T-cell (primary cell): ENCODE measurements around the gene MAP1B. TPM values are rescaled to one million over a fixed set of nuclear protein-coding genes. Genes with fewer than 3 reads are reported as not detected.

Source experiments
- ATAC-seq, 4 experiments: fragments of 200-7000 bp in 3 of 4; fragments of 150-1000 bp in 1 of 4; cut with Tn5 transposase; replicated peaks in 1 of 4; 1 replicate in 3 of 4; 2 replicates in 1 of 4; pipeline ENCODE4 v1.10.0; 2021; ENCODE audit warnings: moderate library complexity in 3 of 4, mild to moderate bottlenecking in 2 of 4, moderate number of reproducible peaks in 1 of 4
- CTCF ChIA-PET, 2 donors: fragments of 300-600 bp; sonication (Branson Sonifier 250); formaldehyde crosslinking; loops; one replicate each; lab custom pipeline; 2022; ENCODE audit warnings: antibody characterized with exemption in 2 of 2; lab: Charles Lee
- POLR2A ChIA-PET, 2 donors: fragments of 300-600 bp; sonication (Branson Sonifier 250); formaldehyde crosslinking; loops; one replicate each; lab custom pipeline; 2022; ENCODE audit warnings: antibody characterized with exemption in 2 of 2; lab: Charles Lee
- DNase-seq, 35 experiments: peaks; one replicate each; pipeline versions ENCODE4 v3.0.0 to v3.0.0-alpha.2; 2013 to 2023
- H3K27ac ChIP-seq: one replicate; pipeline ENCODE4 v1.5.1; 2013; ENCODE audit warnings: low read length
- H3K27me3 ChIP-seq, 2 experiments: replicated peaks in 1 of 2; 1 replicate in 1 of 2; 2 replicates in 1 of 2; pipeline versions ENCODE4 v1.6.1 to v1.7.0; 2013; ENCODE audit warnings: low read length in 1 of 2, mixed read lengths in 1 of 2; ENCODE audit not compliant: control insufficient read depth in 2 of 2, insufficient read depth in 2 of 2; ENCODE audit errors: extremely low read depth in 1 of 2
- H3K36me3 ChIP-seq, 2 donors: 1 replicate in 1 of 2; 2 replicates in 1 of 2; pipeline versions ENCODE4 v1.6.1 to v1.7.0; 2013; ENCODE audit warnings: low read length in 1 of 2; ENCODE audit not compliant: control insufficient read depth in 2 of 2, insufficient read depth in 1 of 2; ENCODE audit errors: extremely low read depth in 1 of 2
- H3K4me1 ChIP-seq, 2 experiments: 1 replicate in 1 of 2; 2 replicates in 1 of 2; pipeline versions ENCODE4 v1.6.1 to v1.7.0; 2013; ENCODE audit warnings: low read length in 2 of 2, mixed read lengths in 1 of 2; ENCODE audit not compliant: insufficient read depth in 2 of 2, control insufficient read depth in 1 of 2; ENCODE audit errors: extremely low read depth in 1 of 2
- H3K4me3 ChIP-seq, 2 donors: 1 replicate in 1 of 2; 2 replicates in 1 of 2; pipeline versions ENCODE4 v1.5.1 to v1.7.0; 2013; ENCODE audit warnings: mild to moderate bottlenecking in 2 of 2, low read length in 1 of 2, moderate library complexity in 1 of 2; ENCODE audit not compliant: control insufficient read depth in 1 of 2; ENCODE audit errors: extremely low read depth in 1 of 2
- H3K9me3 ChIP-seq: 2 replicates; pipeline ENCODE4 v1.7.0; 2013
- H3K27ac Mint-ChIP-seq, 2 donors: one replicate each; pipeline ENCODE4 v1.8.0; 2020 to 2021; ENCODE audit warnings: mild to moderate bottlenecking in 2 of 2, mixed read lengths in 2 of 2
- H3K27me3 Mint-ChIP-seq, 2 donors: one replicate each; pipeline ENCODE4 v1.8.0; 2021 to 2022; ENCODE audit warnings: mixed read lengths in 2 of 2
- H3K36me3 Mint-ChIP-seq: one replicate; pipeline ENCODE4 v1.8.0; 2021; ENCODE audit warnings: mixed read lengths
- H3K4me1 Mint-ChIP-seq, 3 donors: one replicate each; pipeline ENCODE4 v1.8.0; 2020 to 2022; ENCODE audit warnings: mixed read lengths in 3 of 3, mild to moderate bottlenecking in 1 of 3
- H3K4me3 Mint-ChIP-seq, 3 donors: one replicate each; pipeline ENCODE4 v1.8.0; 2020 to 2022; ENCODE audit warnings: mild to moderate bottlenecking in 3 of 3, mixed read lengths in 3 of 3, moderate library complexity in 3 of 3
- H3K9me3 Mint-ChIP-seq, 3 donors: one replicate each; pipeline ENCODE4 v1.8.0; 2020 to 2022; ENCODE audit warnings: mixed read lengths in 3 of 3
- WGBS: methylation state at CpG from one replicate; pipeline ENCODE4 v1.1.5; 2013; ENCODE audit warnings: missing lambda C conversion rate; ENCODE audit not compliant: insufficient coverage; 5-methylcytosine and 5-hydroxymethylcytosine counted together
- total RNA-seq, 35 experiments: library from RNA in 6 of 35; stranded (reverse) in 6 of 35; fragments of 120-200 nt in 1 of 35; gene quantifications; one replicate each; pipeline versions ENCODE4 v1.2.1 to v1.2.4 and lab custom pipeline; 2013 to 2026

The MAP1B gene
- total RNA-seq, 5 donors from 2014 or later (not counting 1 experiment from before 2014, with no cell fraction given), result 0.33 to 0.98 (median 0.47) TPM; not detected in 2

GRCh38 chr5:72125271-72125940 lies 18.1 kb downstream of the MAP1B start:
- no peaks in the 10 kb centered on the region for H3K9me3 Mint-ChIP-seq
- CTCF ChIA-PET, result no interaction called here
- no peak for DNase-seq
- no peaks in the 10 kb centered on the region for H3K4me1 Mint-ChIP-seq
- Histone ChIP-seq H3K27me3 (peaks cover 9 to 12% of the 10 kb centered on the region in 2 experiments), H3K4me3 (no peak overlapping the region), H3K4me1 (no peaks in the 10 kb centered on the region), H3K9me3 (no peaks in the 10 kb centered on the region), H3K36me3 (no peaks in the 10 kb centered on the region), H3K27ac (no peak overlapping the region)
- H3K27ac Mint-ChIP-seq, result no peak overlapping the region
- no peak overlapping the region for H3K4me3 Mint-ChIP-seq
- POLR2A ChIA-PET, result no interaction called here
- no peaks in the 10 kb centered on the region for H3K36me3 Mint-ChIP-seq
- no peak for ATAC-seq
- H3K27me3 Mint-ChIP-seq, result peaks cover 38 to 57% of the 10 kb centered on the region in 2 donors
- no CpG with 5 or more reads among the region's 1 CpG for WGBS

DNA sequence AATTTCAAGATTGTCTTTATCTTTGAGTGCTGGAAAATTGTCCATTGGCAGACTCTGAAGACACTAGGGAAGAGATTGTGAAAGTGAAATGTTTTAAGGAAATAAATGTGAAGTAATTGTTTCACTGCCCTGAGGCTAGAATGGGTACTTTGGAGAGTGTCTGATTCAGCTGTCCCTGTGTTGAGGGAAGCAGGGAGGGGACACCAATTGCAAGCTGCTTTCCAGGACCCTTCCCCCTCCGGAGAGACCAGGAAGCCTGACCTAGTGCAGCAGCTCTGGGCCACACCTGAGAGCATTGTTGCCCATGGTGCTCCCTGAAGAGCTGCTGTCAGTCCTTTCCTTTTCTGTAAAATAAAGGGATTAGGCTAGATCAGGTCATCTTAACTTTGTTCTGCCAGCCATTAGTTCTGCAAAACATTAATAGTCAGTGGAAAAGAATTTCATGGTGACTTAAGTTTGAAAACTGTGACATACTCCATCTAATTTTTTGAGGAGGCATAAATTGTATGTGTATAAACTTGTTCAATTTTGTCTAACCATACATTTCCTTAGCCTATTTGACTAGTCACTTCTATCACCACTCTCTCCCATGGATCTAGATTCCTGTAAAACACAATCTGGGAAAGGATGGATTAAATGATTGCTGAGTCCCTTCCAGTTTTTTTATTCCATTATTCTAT lies 18.8 kb downstream of the MAP1B start:
- Mint-ChIP-seq H3K27ac (no peak overlapping the region), H3K9me3 (no peaks in the 10 kb centered on the region), H3K4me3 (no peak overlapping the region), H3K36me3 (no peaks in the 10 kb centered on the region), H3K4me1 (no peaks in the 10 kb centered on the region), H3K27me3 (peaks cover 34 to 57% of the 10 kb centered on the region in 2 donors)
- ATAC-seq (no peak), DNase-seq (no peak)
- ChIA-PET POLR2A (no interaction called here), CTCF (no interaction called here)
- no peak overlapping the region for H3K4me3 ChIP-seq
- no peaks in the 10 kb centered on the region for H3K4me1 ChIP-seq
- no CpG with 5 or more reads among the region's 1 CpG for WGBS
- no peaks in the 10 kb centered on the region for H3K9me3 ChIP-seq
- H3K27me3 ChIP-seq, result peaks cover 6 to 10% of the 10 kb centered on the region in 2 experiments
- H3K27ac ChIP-seq, result no peak overlapping the region
- H3K36me3 ChIP-seq, result no peaks in the 10 kb centered on the region

- Histone ChIP-seq H3K9me3 (no peaks in the 10 kb centered on the region), H3K4me1 (no peaks in the 10 kb centered on the region), H3K4me3 (no peak overlapping the region), H3K27me3 (peaks cover 10% of the 10 kb centered on the region in 2 experiments), H3K36me3 (no peaks in the 10 kb centered on the region), H3K27ac (no peak overlapping the region)
- ATAC-seq, result no peak
- no peak for DNase-seq
- peaks cover 32 to 51% of the 10 kb centered on the region in 2 donors for H3K27me3 Mint-ChIP-seq
- CTCF ChIA-PET, result no interaction called here
- H3K4me3 Mint-ChIP-seq, result no peak overlapping the region
- POLR2A ChIA-PET, result no interaction called here
- no CpG with 5 or more reads among the region's 2 CpGs for WGBS
- no peak overlapping the region for H3K27ac Mint-ChIP-seq
- H3K36me3 Mint-ChIP-seq, result no peaks in the 10 kb centered on the region
- H3K4me1 Mint-ChIP-seq, result no peaks in the 10 kb centered on the region
- no peaks in the 10 kb centered on the region for H3K9me3 Mint-ChIP-seq
These were observed 19.5 kb downstream of the MAP1B start for GRCh38 chr5:72126796-72127195.

DNA sequence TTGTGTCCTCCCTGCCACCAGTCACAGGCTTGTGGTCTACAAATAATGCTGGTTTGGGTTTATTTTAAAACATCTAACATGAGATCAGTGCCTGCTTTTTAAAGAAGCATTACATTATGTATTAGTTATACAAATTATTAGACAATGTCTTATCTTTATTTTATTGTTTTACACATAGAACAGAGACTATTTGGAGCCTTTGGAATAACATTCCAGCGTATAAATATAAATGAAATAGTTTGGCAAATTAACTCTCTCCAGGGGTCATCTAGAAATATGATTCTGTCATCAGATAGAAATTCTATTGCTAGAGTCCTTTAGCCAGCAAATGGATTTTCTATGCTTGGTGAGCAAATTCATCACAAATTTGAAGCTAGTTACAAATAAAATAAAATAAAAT lies 22.4 kb downstream of the MAP1B start:
- Histone ChIP-seq H3K4me1 (no peaks in the 10 kb centered on the region), H3K27me3 (peaks cover 13 to 16% of the 10 kb centered on the region in 2 experiments), H3K27ac (no peak overlapping the region), H3K9me3 (no peaks in the 10 kb centered on the region), H3K36me3 (no peaks in the 10 kb centered on the region), H3K4me3 (no peak overlapping the region)
- Mint-ChIP-seq H3K4me3 (no peak overlapping the region), H3K27me3 (peaks cover 27 to 42% of the 10 kb centered on the region in 2 donors), H3K27ac (no peak overlapping the region), H3K4me1 (no peaks in the 10 kb centered on the region), H3K36me3 (no peaks in the 10 kb centered on the region), H3K9me3 (no peaks in the 10 kb centered on the region)
- DNase-seq, result no peak
- no CpG with 5 or more reads among the region's 1 CpG for WGBS
- ChIA-PET POLR2A (no interaction called here), CTCF (no interaction called here)
- ATAC-seq, result no peak

DNA sequence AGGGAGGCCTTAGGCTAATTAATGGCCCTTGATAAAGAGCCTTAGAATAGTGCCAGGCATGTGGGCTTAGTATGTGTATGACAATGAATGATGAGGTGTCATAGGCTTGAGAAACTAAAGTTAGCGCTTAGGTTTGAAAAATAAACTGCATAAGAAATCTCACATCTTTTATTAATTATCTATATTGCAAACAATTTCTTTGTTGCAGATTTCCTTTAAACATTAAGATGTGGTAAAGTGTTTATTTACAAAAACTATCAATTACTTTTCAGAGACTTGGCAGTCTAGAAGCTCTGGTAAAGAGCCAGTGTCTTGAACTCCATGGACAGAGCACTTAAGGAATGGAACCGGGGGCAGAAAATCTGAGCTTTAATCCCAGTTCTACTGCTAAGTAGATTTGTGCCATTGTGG lies 23.1 kb downstream of the MAP1B start:
- DNase-seq (no peak), ATAC-seq (no peak)
- WGBS, result no CpG with 5 or more reads among the region's 2 CpGs
- H3K27me3 Mint-ChIP-seq, result peaks cover 20 to 41% of the 10 kb centered on the region in 2 donors
- H3K4me1 ChIP-seq, result no peaks in the 10 kb centered on the region
- H3K4me3 ChIP-seq, result no peak overlapping the region
- ChIA-PET CTCF (no interaction called here), POLR2A (no interaction called here)
- no peaks in the 10 kb centered on the region for H3K9me3 Mint-ChIP-seq
- no peaks in the 10 kb centered on the region for H3K36me3 Mint-ChIP-seq
- no peaks in the 10 kb centered on the region for H3K4me1 Mint-ChIP-seq
- no peak overlapping the region for H3K4me3 Mint-ChIP-seq
- no peaks in the 10 kb centered on the region for H3K9me3 ChIP-seq
- no peak overlapping the region for H3K27ac ChIP-seq
- H3K27me3 ChIP-seq, result peaks cover 13 to 16% of the 10 kb centered on the region in 2 experiments
- H3K36me3 ChIP-seq, result no peaks in the 10 kb centered on the region
- no peak overlapping the region for H3K27ac Mint-ChIP-seq

DNA sequence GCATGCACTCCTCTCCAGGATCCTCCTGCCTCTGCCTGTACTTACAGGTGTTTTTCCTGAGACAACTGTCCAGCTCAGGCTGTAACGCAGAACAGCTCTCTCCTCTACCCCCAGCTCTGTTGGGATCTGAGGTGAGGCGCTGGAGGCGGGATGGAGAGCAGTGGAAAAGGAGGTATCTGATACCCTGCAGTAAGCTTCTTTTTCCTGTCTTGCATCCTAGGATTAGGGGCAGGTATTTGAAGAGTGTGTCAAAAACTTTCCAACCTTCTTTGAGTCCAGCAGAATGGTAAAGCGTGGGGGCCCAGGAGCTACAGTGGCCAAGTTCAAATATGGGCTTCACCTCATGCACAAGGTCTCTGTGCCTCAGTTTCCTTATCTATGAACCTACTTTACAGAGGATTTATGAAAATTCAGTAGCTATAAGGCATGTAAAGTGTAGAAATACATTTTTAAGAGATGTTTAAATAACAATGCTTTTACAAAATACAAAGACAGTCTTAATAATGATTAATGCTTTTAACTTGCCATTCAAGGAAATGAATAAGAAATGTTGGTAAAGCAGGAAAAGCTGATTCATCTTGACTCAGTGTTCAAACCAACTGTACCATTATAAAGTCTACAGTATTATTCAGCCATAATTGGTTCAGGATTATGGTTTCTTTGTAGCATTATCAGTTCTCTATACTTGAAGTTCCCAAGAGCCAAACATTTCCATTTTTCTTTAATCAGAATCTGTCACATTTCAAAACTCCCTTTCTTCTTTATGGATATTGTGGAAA lies 26.1 kb downstream of the MAP1B start:
- Histone ChIP-seq H3K27me3 (peaks cover 9 to 15% of the 10 kb centered on the region in 2 experiments), H3K9me3 (no peaks in the 10 kb centered on the region), H3K4me1 (no peaks in the 10 kb centered on the region), H3K36me3 (no peaks in the 10 kb centered on the region), H3K4me3 (no peak overlapping the region), H3K27ac (no peak overlapping the region)
- CTCF ChIA-PET, result interaction anchor here in 1 of 2 donors (1.3 kb wide), 1 partner anchor 175 kb away, joined by 3 read pairs; no protein-coding TSS in a partner anchor
- Mint-ChIP-seq H3K4me1 (peaks cover 0 to 3% (median 2%) of the 10 kb centered on the region in 3 donors), H3K27ac (no peak overlapping the region), H3K27me3 (peaks cover 17 to 25% of the 10 kb centered on the region in 2 donors), H3K36me3 (no peaks in the 10 kb centered on the region), H3K9me3 (no peaks in the 10 kb centered on the region), H3K4me3 (no peak overlapping the region)
- DNase-seq (no peak), ATAC-seq (no peak)
- POLR2A ChIA-PET, result no interaction called here
- WGBS, result 70% methylated on average over 2 of the region's 4 CpGs
